GM12878 (cell line): ENCODE results near the gene MYO1D. TPM values are rescaled to one million over a fixed set of nuclear protein-coding genes. Genes with fewer than 3 reads are reported as not detected.

ENCODE experiments used
- ATF2 ChIP-seq: IDR thresholded peaks from 2 replicates; pipeline ENCODE4 v1.6.1; 2012; ENCODE audit warnings: low read length, inconsistent platforms
- BCL3 ChIP-seq: IDR thresholded peaks from 2 replicates; pipeline ENCODE4 v1.6.1; 2011; ENCODE audit warnings: borderline replicate concordance, low read depth, mild to moderate bottlenecking, moderate library complexity, low read length; ENCODE audit not compliant: insufficient read depth, poor library complexity, severe bottlenecking
- GABPA ChIP-seq: IDR thresholded peaks from 2 replicates; pipeline ENCODE4 v1.6.1; 2014; ENCODE audit warnings: antibody characterized with exemption, low read depth, mild to moderate bottlenecking, inconsistent platforms
- IKZF1 ChIP-seq: fragments of 450-650 bp; conservative IDR thresholded peaks from 2 replicates; pipeline ENCODE4 v1.6.1; 2017; ENCODE audit warnings: antibody characterized with exemption, mild to moderate bottlenecking
- LARP7 ChIP-seq: fragments of 450-650 bp; IDR thresholded peaks from 2 replicates; pipeline ENCODE4 v1.6.1; 2017; ENCODE audit warnings: mild to moderate bottlenecking
- PBX3 ChIP-seq: IDR thresholded peaks from 2 replicates; pipeline ENCODE4 v1.6.1; 2011; ENCODE audit warnings: mild to moderate bottlenecking, low read depth, low read length, moderate library complexity; ENCODE audit not compliant: insufficient replicate concordance
- PRDM15 ChIP-seq: fragments of 450-650 bp; formaldehyde crosslinking; IDR thresholded peaks from 2 replicates; pipeline ENCODE4 v1.4.0; 2020; ENCODE audit warnings: mild to moderate bottlenecking, moderate library complexity
- SKIL ChIP-seq: fragments of 450-650 bp; IDR thresholded peaks from 2 replicates; pipeline ENCODE4 v1.6.1; 2017; ENCODE audit warnings: mild to moderate bottlenecking, low read depth, inconsistent platforms; ENCODE audit not compliant: poor library complexity, severe bottlenecking
- SMARCA5 ChIP-seq: fragments of 450-650 bp; IDR thresholded peaks from 2 replicates; pipeline ENCODE4 v1.6.1; 2017; ENCODE audit warnings: mild to moderate bottlenecking
- SREBF2 ChIP-seq: IDR thresholded peaks from 2 replicates; pipeline ENCODE4 v1.6.1; 2012; ENCODE audit warnings: mild to moderate bottlenecking, low read length
- USF1 ChIP-seq: IDR thresholded peaks from 2 replicates; pipeline ENCODE4 v1.6.1; 2011; ENCODE audit warnings: borderline replicate concordance, low read depth, mild to moderate bottlenecking, moderate library complexity, mixed read lengths, low read length; ENCODE audit not compliant: insufficient read depth; ENCODE audit errors: extremely low read length
- polyA plus RNA-seq, 11 experiments: library from polyadenylated mRNA; depleted of rRNA in 4 of 11; unstranded in 6 of 11; stranded (reverse) in 5 of 11; fragments of >200 nt; fragmentation: Nextera tagmentation in 4 of 11; fragmentation: Illumina TruSeq in 1 of 11; extraction: Ambion mirVana in 4 of 11; extraction: Trizol in 1 of 11; gene quantifications; 1 replicate in 1 of 11; 2 replicates in 10 of 11; pipeline versions ENCODE4 v1.2.1 to v1.2.3, GENCODE V29; 2011 to 2016; ENCODE audit warnings: inconsistent platforms in 2 of 11, missing spikeins in 2 of 11, low read depth in 1 of 11
- total RNA-seq, 4 experiments: library from RNA; depleted of rRNA in 3 of 4; stranded (reverse); fragments of >200 nt in 3 of 4; fragmentation: Illumina TruSeq in 1 of 4; extraction: Trizol in 1 of 4; gene quantifications; 2 replicates each; pipeline versions ENCODE4 v1.2.1 to v1.2.3, GENCODE V29; 2013 to 2021

The MYO1D gene
- total and polyA plus RNA-seq, 10 of the 15 experiments (the other 5 are each of a cell fraction or from before 2014, with no cell fraction given), result 1.8 to 37.7 (median 25.4) TPM

- TF ChIP-seq BCL3 (no peak), IKZF1 (no peak), LARP7 (no peak), SREBF2 (no peak), USF1 (no peak), GABPA (no peak), PBX3 (no peak), PRDM15 (CRISPR knock-in tag) (no peak), SKIL (no peak), ATF2 (no peak), SMARCA5 (no peak)
Observed at GRCh38 chr17:32773856-32774694, 102.8 kb downstream of the MYO1D start (continued).
